OCI-M2 (cell line): ENCODE measurements around the gene SRP19.
"Not testable (repeated sequence)": the region's sequence is repeated elsewhere in the genome, so short reads cannot be mapped to it uniquely, and the experiment has no call there.

ENCODE experiments used
- DNase-seq: peaks from one replicate; lab custom pipeline; 2025; ENCODE audit not compliant: unreplicated experiment; lab: John Stamatoyannopoulos, UW

The SRP19 gene

DNA sequence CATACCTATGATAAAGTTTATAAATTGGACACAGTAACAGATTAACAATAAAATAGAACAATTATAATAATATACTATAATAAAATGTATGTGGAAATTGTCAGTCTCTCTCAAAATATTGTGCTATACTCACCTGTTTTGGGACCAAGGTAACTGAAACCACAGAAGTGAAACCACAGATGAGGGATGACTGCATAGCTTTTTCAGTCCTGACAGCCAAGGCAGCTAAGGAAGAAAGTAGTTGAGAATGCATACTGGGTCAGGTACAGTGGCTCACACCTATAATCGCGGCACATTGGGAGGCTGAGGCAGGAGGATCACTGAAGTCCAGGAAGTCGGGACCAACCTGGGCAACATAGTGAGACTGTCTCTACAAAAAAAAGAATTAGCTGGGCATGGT lies 8.9 kb downstream of the SRP19 start:
- no peak for DNase-seq

DNA sequence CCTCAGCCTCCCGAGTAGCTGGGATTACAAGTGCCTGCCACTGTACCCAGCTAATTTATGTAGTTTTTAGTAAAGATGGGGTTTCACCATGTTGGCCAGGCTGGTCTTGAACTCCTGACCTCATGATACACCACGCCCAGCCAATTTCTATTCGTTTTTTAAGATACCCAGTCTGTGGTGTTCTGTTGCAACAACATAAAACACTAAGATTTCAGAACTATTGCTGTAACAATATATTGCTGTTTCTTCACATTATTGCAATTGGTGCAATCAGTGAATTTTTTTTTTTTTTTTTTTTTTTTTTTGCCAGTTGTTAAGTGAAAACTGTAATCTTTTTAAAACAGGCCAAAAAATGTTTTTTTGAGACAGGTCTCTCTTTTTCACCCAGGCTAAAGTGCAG lies 9.9 kb downstream of the SRP19 start:
- DNase-seq, result no peak

- DNase-seq, result no peak
Measured at GRCh38 chr5:112876362-112876761, 15.3 kb downstream of the SRP19 start.

- no peak for DNase-seq
Measured at GRCh38 chr5:112878101-112878500, 17.0 kb downstream of the SRP19 start.

GRCh38 chr5:112878760-112879159 lies 17.7 kb downstream of the SRP19 start:
- DNase-seq, result no peak

- no peak for DNase-seq
Measured at GRCh38 chr5:112880219-112880964, 19.3 kb downstream of the SRP19 start.

DNA sequence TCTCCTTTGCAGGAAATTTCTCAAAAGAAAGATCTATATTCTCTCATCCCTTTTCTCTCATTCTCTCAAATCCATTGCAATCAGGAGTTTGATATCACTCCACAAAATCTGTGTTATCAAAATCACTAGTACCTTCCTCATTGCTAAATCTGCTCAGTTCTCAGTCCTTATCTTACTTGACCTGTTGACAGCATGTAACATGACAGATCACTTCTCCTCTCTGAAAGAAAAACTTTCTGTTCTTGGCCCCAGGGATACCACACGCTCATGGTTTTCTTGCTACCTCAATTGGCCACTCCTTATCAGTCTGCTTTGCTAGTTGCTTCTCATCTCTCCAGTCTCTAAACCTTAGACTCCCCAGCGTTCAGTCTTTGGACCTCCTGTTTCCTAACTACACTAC lies 22.1 kb downstream of the SRP19 start:
- no peak for DNase-seq

- no peak for DNase-seq
Measured at GRCh38 chr5:112885001-112885400, 23.9 kb downstream of the SRP19 start.

- DNase-seq, result no peak
Measured at GRCh38 chr5:112886975-112887374, 25.9 kb downstream of the SRP19 start.

DNA sequence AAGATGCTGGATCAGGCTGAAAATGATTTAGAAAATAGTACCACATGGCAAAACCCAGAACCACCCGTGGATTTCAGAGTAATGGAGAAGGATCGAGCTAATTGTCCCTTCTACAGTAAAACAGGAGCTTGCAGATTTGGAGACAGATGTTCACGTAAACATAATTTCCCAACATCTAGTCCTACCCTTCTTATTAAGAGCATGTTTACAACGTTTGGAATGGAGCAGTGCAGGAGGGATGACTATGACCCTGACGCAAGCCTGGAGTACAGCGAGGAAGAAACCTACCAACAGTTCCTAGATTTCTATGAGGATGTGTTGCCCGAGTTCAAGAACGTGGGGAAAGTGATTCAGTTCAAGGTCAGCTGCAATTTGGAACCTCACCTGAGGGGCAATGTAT lies 31.0 kb downstream of the SRP19 start:
- not testable (repeated sequence) for DNase-seq

GRCh38 chr5:112892776-112893175 lies 31.7 kb downstream of the SRP19 start:
- no peak for DNase-seq

- no peak for DNase-seq
Measured at GRCh38 chr5:112895682-112896081, 34.6 kb downstream of the SRP19 start.

DNA sequence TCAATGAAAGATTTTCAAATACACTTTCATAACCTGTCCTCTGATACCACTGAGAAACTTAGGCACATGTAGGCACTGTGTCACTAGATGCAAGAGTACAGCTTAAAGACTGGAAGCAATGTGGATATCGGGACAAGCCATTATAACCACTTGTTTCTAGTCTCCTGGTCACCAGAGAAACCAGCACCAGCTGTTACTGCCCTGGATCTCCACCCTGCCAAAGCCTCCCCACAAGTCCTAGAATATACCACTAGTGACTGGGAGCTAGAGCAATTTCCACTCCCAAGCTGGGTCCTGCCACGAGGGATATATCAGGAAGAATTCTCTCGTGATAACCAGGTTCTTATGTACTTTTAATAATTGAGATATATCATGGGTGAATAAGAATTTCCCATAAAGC lies 41.5 kb downstream of the SRP19 start:
- DNase-seq, result no peak

DNA sequence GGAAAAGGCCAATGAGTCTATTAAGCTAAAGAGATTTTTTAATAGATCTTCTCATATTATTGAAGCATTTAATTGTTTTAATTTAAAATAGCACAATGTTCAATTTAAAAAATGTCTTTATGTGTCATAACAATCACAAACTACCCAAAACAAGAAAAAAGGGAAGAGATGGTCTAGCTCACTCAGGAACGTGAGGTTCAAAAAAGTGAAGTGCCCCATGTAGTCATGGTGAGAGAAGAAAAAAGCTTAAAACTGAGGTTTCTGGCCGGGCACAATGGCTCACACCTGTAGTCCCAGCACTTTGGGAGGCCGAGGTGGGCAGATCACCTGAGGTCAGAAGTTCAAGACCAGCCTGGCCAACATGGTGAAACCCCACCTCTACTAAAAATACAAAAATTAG lies 43.9 kb downstream of the SRP19 start:
- not testable (repeated sequence) for DNase-seq

DNA sequence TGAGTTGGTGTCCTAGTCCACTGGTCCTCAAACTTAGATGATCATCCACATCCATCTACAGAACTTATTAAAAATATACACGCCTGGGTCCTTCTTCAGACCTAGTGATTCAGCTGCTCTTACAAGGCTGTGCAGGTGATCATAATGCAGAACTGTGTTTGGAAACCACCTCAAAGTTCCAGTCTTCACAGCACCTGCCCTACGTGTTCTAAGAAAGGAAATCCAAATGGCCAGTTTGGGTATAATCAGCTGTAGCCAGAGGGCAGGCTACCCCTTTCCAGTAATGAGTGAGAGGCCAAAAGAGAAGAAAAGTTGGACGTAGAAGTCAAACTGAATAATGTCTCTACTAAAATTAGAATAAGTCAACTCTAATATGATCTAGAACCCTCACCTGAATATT lies 45.5 kb downstream of the SRP19 start:
- DNase-seq, result no peak

- no peak for DNase-seq
Measured at GRCh38 chr5:112907166-112907631, 46.1 kb downstream of the SRP19 start.

DNA sequence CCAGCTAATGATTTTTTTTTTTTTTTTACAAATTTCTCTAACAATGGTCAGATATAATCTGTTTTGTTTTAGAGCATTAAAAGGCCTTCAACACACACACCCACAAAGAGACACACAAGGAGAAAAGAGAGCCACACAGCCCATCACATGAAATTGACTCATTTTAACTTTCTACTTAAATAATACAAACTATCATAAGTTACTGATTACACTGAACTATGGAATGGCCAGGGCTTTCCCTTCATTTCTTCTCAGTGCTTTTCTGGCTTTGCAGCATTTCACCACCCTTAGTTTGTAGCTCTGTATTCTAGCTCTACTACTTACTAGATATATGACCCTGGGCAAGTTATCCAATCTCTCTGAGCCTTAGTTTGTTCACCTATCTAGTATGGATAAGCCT lies 47.8 kb downstream of the SRP19 start:
- no peak for DNase-seq

DNA sequence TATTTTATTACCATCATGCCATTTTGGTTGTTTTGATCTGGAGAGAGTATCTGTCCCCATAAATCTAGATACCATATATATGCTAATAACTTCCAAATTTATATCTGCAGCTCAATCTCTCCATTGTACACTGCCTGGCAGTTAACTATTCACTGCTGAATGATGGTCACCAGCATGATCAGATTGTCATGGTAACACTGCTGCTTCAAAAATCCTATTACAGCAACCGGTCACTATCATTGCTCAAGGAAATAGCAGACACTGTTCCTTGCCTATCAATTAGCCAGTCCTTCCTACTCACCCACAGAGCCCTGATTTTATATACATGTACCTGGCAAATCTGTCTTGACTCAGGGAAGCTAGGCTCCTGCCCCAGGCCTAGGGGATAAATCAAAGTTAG lies 49.4 kb downstream of the SRP19 start:
- no peak for DNase-seq

- no peak for DNase-seq
Measured at GRCh38 chr5:112914584-112914983, 53.5 kb downstream of the SRP19 start.

DNA sequence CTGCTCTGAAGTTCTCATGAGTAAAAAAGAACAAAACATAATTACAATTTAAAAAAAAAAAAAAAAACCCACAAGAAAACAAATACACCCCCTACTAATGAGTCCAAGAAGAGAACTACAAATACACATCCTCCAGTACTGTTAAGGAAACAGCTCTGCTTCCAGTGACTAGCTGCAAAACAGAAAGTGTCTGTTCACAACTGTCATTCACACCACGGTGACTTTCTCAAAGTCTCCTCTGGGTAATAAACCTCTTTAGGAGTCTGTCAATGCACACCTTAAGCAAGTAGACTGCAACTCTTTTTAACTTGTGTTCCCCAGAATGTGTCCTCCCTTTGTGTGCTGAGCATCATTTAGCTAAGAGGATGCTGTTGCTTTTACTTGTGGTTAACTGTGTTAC lies 54.7 kb downstream of the SRP19 start:
- no peak for DNase-seq

- no peak for DNase-seq
Measured at GRCh38 chr5:112917453-112917995, 56.4 kb downstream of the SRP19 start.

DNA sequence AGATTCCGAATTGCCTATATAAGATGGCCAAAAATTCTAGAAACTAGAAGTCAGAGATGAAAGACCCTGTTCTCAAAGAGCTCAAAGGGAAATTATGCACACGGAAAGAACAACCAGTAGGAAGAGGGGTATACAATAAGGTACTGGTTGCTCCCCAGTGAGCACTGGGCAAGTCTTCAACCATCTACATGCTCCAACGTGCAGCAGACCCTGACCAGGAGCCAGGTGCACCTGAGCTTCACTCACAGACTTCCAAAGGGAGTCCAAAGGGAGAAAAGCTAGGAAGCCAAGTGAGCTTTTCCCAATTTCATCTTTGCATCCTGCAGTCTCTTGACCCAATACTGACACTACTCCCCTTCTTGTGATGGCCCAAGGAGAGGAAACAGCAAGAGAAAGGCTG lies 57.0 kb downstream of the SRP19 start:
- no peak for DNase-seq

GRCh38 chr5:112918679-112919078 lies 57.6 kb downstream of the SRP19 start:
- DNase-seq, result no peak
